HAP-1 (cell line): Measurements from ENCODE around the gene HM13.
"Not testable (repeated sequence)": the region's sequence is repeated elsewhere in the genome, so short reads cannot be mapped to it uniquely, and the experiment has no call there.

Experiments used
- DNase-seq, 2 experiments: peaks; one replicate each; pipeline ENCODE4 v3.0.0-alpha.2; 2016 to 2020; ENCODE audit warnings: low spot score in 2 of 2
- H3K27me3 ChIP-seq: fragments of 250-450 bp; sonication (Bioruptor Pico); 2 replicates; pipeline ENCODE4 v1.5.1; 2020; ENCODE audit warnings: low read depth, mild to moderate bottlenecking, moderate library complexity
- H3K36me3 ChIP-seq: fragments of 250-450 bp; sonication (Bioruptor Pico); replicated peaks from 2 replicates; pipeline ENCODE4 v1.5.1; 2020; ENCODE audit warnings: mild to moderate bottlenecking
- H3K4me1 ChIP-seq: fragments of 250-450 bp; sonication (Bioruptor Pico); 2 replicates; pipeline ENCODE4 v1.5.1; 2020; ENCODE audit warnings: mild to moderate bottlenecking
- H3K4me3 ChIP-seq: fragments of 250-450 bp; sonication (Bioruptor Pico); 2 replicates; pipeline ENCODE4 v1.5.1; 2020; ENCODE audit warnings: mild to moderate bottlenecking, moderate library complexity
- H3K9me3 ChIP-seq: fragments of 250-450 bp; sonication (Bioruptor Pico); 2 replicates; pipeline ENCODE4 v1.5.1; 2020; ENCODE audit warnings: mild to moderate bottlenecking, moderate library complexity
- in situ Hi-C: fragments of 300-500 bp; cut with MboI; formaldehyde crosslinking; loops from 3 replicates; pipeline ENCODE4 v1.14.3; 2020; ENCODE audit warnings: low sequenced_read_pairs, inconsistent platforms, mixed read lengths

The HM13 gene, protein sequence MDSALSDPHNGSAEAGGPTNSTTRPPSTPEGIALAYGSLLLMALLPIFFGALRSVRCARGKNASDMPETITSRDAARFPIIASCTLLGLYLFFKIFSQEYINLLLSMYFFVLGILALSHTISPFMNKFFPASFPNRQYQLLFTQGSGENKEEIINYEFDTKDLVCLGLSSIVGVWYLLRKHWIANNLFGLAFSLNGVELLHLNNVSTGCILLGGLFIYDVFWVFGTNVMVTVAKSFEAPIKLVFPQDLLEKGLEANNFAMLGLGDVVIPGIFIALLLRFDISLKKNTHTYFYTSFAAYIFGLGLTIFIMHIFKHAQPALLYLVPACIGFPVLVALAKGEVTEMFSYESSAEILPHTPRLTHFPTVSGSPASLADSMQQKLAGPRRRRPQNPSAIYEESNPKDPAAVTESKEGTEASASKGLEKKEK

GRCh38 chr20:31514154-31515071 is at the start of gene HM13:
TSS of gene HM13 (plus strand) at chr20:31514442. CDS start at chr20:31514552, 110 bp downstream.
- H3K4me1 ChIP-seq = peaks cover 25% of the 10 kb centered on the region
- peak; percentile 88 to 93 for DNase-seq
- H3K4me3 ChIP-seq = peak within 1 kb of the TSS; percentile 96
- in situ Hi-C loops = loop anchor here (5.0 kb wide), 1 partner anchor 48 kb away; no protein-coding TSS in a partner anchor
- H3K36me3 ChIP-seq = peaks cover 14% of the 10 kb centered on the region
- no peaks in the 10 kb centered on the region for H3K27me3 ChIP-seq
- H3K9me3 ChIP-seq = no peaks in the 10 kb centered on the region

- H3K4me3 ChIP-seq, in situ Hi-C loops, H3K9me3 ChIP-seq, DNase-seq, H3K36me3 ChIP-seq, H3K27me3 ChIP-seq, H3K4me1 ChIP-seq: not testable (repeated sequence)
Measured at GRCh38 chr20:31470946-31471345, 43.3 kb upstream of the HM13 start.

DNA sequence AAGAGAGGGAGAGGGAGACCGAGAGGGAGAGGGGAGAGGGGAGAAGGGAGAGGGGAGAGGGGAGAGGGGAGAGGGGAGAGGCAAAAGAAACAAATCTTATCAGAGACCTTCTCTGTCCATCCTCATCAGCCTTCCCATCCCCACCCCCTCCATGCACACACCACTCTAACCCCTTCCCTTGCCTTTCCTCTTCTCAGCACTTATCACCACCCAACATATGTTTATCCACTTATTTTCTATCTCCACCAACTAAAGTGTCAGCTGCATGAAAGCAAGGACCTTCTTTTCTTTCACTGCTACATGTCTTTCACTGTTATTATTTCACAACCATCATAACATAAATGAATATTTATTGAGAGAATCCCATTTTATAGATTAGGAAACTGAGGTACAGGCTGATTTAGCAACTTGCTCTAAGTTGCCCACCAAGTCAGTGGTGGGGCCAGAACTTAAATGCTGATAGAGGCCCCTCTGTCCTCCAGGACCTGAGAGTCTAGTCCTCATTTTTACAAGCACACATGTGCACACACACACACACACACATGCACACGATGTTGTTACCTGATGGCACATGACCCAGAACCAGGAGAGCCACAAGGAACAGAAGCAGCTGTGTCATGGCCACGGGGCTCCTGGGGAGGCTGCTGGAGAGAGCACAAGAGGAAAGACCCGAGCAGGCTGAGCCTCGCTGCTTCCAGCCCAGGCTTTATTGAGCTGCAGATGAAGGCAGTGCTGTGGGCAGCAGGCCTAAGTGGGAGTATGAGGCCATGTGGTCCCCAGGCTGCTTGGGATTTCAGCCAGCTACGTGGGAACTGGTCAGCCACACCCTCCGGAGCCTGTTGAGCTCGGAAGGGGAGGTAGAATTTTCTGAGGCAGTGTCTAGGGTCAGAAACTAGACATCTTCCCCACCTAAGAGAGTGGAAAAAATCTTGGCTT is 41.6 kb upstream of the HM13 start:
- Histone ChIP-seq H3K9me3 (0 out of 2 replicates have a peak, but pooled peaks cover 2% of the 10 kb centered on the region), H3K36me3 (no peaks in the 10 kb centered on the region)
- no peak for DNase-seq

DNA sequence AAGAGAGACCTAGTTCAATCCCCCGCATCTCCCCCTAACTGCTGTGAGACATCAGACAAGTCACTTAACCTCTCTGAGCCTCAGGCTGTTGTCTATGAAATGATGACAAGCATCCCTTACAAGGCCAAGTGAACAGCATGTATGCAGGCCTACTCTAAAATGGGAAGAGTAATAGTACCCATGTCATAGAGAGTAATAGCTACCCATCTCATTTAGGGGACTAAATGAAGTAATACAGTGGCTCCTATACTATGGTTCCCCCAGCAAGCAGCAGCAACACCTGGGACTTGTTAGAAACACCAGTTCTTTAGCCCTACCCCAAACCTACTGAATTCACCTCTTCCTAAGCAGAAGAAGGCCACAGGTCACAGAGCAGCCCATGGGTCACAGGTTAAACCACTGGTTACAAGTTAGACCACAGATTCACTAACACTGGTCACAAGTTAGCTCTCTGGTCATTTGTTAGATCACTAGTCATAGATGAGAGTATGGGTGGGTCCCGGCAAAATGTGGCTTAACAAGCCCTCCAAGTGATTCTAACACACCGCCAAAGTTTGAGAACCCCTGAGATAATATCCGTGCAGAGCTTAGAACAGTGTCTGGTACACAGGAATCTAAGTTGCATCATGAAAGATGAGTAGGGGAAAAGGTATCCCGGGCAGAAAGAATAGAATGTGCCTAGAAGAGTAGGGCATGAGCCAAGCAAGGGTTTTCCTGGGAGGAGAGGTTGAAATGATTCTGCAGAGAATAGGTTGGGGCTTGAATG is 40.7 kb upstream of the HM13 start:
- no peak for DNase-seq
- H3K27me3 ChIP-seq = peaks cover 6% of the 10 kb centered on the region; the same call in 1 of the 2 replicates
- in situ Hi-C loops = no loop called here
- H3K4me3 ChIP-seq = no peak overlapping the region
- H3K9me3 ChIP-seq = 0 out of 2 replicates have a peak, but pooled peaks cover 2% of the 10 kb centered on the region
- peaks cover 3% of the 10 kb centered on the region for H3K4me1 ChIP-seq
- no peaks in the 10 kb centered on the region for H3K36me3 ChIP-seq

More for the DNA sequence above, 41.6 kb upstream of the HM13 start:
- peaks cover 6% of the 10 kb centered on the region; the same call in 1 of the 2 replicates for H3K27me3 ChIP-seq
- in situ Hi-C loops = no loop called here
- peaks cover 3% of the 10 kb centered on the region for H3K4me1 ChIP-seq
- no peak overlapping the region for H3K4me3 ChIP-seq

DNA sequence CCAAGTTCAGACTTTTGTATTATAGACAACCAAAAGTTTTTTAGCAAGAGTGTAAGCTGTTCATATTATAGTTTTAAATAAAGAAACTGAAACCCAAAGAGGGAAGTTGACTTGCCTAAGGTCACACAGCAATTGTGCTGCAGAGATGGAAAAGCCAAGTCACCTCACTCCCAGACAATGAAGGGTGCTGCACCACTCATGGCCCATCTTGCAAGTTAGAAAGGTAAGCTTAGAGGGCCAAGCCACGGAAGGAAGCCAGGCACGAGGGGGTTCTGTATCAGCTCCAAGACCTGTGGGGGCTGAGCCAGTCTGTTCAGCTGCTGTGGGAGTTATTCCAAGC is 40.2 kb upstream of the HM13 start:
- in situ Hi-C loops = no loop called here
- Histone ChIP-seq H3K9me3 (0 out of 2 replicates have a peak, but pooled peaks cover 1% of the 10 kb centered on the region), H3K4me1 (peaks cover 3% of the 10 kb centered on the region), H3K27me3 (peaks cover 6% of the 10 kb centered on the region; the same call in 1 of the 2 replicates), H3K36me3 (no peaks in the 10 kb centered on the region), H3K4me3 (no peak overlapping the region)
- DNase-seq = no peak

DNA sequence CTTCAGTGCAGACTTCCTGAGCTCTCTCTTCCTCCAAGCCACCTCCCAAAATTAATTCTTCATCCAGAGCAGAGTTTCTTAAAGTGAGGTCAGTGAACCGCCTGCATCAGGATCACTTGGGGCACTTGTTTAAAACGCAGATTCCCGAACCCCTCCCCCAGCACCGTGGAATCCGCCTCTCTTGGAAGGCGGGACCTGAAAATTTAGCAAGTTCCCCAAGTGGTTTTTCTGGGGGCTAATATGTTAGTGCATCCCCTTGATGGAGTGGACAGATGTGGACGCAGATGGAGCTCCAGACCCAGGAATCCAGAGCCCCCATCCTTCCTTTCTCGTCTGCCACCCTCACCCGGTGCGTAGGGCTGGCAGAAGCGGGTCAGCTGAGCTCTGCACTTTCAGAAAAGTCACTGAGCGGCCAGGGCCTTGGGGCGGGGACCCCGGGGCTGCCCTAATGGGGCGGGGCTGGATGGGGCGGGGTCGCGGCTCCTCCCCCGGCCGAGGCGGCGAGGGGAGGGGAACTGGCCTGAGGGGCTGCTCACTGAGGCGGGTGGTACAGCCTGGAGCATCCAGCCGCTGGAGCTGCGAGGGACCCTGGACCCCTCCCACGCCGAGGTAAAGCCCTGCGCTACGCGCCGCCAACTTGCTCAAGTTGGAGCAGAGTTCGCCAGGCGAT is 39.3 kb upstream of the HM13 start, which contains the start of the genes DEFB124 and REM1:
TSS of gene DEFB124 (minus strand) at position 370 of the 670 bp plus-strand sequence. CDS start 2,114 bp downstream, outside the sequence.
TSS of gene REM1 (plus strand) at position 531 of the 670 bp plus-strand sequence. CDS start 1,158 bp downstream, outside the sequence.
- Histone ChIP-seq H3K4me3 (peak within 1 kb of the TSS; percentile 15), H3K4me1 (peaks cover 3% of the 10 kb centered on the region), H3K9me3 (no peaks in the 10 kb centered on the region; the same call in 1 of the 2 replicates), H3K27me3 (peaks cover 6% of the 10 kb centered on the region; the same call in 1 of the 2 replicates), H3K36me3 (no peaks in the 10 kb centered on the region)
- peak in 1 of 2 experiments; percentile 66 for DNase-seq
- in situ Hi-C loops = no loop called here

DNA sequence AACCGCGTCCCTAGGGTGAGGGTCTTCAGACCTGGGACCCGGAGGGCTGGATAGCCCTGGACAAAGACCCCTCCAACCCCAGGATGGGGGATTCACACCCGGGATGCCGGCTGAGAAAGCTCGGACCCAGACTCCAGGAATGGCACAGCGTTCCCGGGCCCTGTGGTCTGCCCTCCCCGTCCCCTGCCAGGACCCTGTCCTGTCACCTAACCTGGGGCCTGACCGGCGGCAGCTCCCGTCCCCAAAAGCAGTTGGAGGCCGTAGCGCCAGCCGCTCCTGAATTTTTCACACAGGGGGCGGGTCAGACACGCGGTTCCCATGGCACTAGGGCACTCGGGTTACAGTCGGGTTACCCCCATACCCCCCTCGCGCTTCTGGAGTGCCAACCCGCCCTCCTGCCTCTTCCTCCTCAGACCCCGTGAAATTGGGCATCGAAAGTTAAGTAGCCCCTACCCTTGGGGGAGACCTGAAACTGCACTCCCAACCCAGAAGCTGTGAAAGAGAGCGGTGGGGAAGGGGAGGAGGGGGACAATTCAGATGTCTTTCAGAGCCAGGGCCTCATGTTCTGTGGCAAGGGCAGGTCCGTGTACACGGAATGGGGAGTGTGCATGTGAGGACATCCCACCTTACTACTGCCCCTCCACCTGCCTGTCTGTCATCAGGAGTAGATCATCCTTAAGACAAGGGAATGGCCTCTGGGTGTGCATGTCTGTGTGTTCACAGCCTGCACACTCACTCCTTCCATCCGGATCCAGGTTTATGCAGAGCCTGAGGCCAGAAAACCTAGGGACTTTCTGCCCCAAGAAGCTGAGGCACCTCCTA is 38.6 kb upstream of the HM13 start:
- H3K4me3 ChIP-seq = peak overlapping the region; percentile 15
- H3K27me3 ChIP-seq = peaks cover 6% of the 10 kb centered on the region; the same call in 1 of the 2 replicates
- H3K4me1 ChIP-seq = peaks cover 3% of the 10 kb centered on the region
- no peak for DNase-seq
- in situ Hi-C loops = no loop called here
- H3K9me3 ChIP-seq = no peaks in the 10 kb centered on the region; the same call in 1 of the 2 replicates
- H3K36me3 ChIP-seq = no peaks in the 10 kb centered on the region

- in situ Hi-C loops = no loop called here
- no peak for DNase-seq
- H3K4me3 ChIP-seq = no peak overlapping the region
- no peaks in the 10 kb centered on the region; the same call in 1 of the 2 replicates for H3K9me3 ChIP-seq
- H3K4me1 ChIP-seq = peaks cover 3% of the 10 kb centered on the region
- H3K27me3 ChIP-seq = peaks cover 6% of the 10 kb centered on the region; the same call in 1 of the 2 replicates
- H3K36me3 ChIP-seq = no peaks in the 10 kb centered on the region
Measured at GRCh38 chr20:31476294-31476585, 38.0 kb upstream of the HM13 start.

DNA sequence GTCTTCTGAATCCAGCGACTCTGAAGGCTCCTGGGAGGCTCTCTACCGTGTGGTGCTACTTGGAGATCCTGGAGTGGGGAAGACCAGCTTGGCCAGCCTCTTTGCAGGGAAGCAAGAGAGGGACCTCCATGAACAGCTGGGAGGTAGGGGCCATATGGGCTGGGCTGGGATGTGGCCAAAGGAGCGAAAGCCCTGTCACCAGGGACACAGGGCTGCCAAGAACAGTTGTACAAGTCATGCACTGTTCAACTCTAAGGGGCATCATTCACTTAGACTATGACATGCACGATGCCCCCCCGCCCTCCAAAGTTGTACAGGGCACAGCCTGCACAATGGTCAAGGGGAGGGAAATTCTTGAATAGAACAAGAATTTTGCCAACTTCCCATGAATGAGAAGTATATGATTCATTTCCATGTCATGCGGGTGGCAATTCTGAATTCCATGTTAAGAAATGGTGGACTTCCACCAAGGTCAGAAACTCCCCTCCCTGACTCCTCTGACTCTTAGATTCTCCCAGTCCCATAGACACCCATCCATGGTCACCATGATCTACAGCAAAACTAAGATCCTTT is 37.5 kb upstream of the HM13 start:
- peaks cover 6% of the 10 kb centered on the region; the same call in 1 of the 2 replicates for H3K27me3 ChIP-seq
- no peaks in the 10 kb centered on the region for H3K36me3 ChIP-seq
- peaks cover 3% of the 10 kb centered on the region for H3K4me1 ChIP-seq
- H3K4me3 ChIP-seq = no peak overlapping the region
- in situ Hi-C loops = no loop called here
- H3K9me3 ChIP-seq = no peaks in the 10 kb centered on the region; the same call in 1 of the 2 replicates
- no peak for DNase-seq

DNA sequence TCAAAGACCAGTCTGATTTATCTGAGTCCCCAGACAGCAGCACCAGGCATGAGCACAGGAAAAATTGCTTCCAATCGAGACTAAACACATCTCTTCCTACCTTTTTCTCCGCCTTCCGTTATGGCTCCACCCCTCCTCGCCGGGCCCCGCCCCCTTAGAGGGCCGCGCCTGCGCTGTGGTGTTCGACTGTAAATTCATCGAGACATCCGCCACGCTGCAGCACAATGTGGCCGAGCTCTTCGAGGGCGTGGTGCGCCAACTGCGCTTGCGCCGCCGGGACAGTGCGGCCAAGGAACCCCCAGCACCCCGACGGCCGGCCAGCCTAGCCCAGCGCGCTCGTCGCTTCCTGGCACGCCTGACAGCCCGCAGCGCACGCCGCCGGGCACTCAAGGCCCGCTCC is 30.2 kb upstream of the HM13 start:
- no peak overlapping the region for H3K4me3 ChIP-seq
- DNase-seq = peak in 1 of 2 experiments; percentile 16
- no peaks in the 10 kb centered on the region for H3K4me1 ChIP-seq
- in situ Hi-C loops = no loop called here
- no peaks in the 10 kb centered on the region; the same call in 1 of the 2 replicates for H3K9me3 ChIP-seq
- 0 out of 2 replicates have a peak, but pooled peaks cover 4% of the 10 kb centered on the region for H3K27me3 ChIP-seq
- no peaks in the 10 kb centered on the region for H3K36me3 ChIP-seq
